ENCODE results near the gene FMNL3.

- TF ChIP-seq CTCF (IDR thresholded peaks at IDR 0.05): no peak
- TF ChIP-seq POLR2A (IDR thresholded peaks at IDR 0.05): no peak
- TF ChIP-seq POLR2AphosphoS5 (IDR thresholded peaks at IDR 0.05; ENCODE audit: insufficient read depth in 1 of 2, low read depth in 1 of 2): no peak
These were observed 47.5 kb downstream of the FMNL3 start for GRCh38 chr12:49659753-49660152.

All from vagina (tissue), 2 donors.